Loucy (cell line): Measurements from ENCODE around the gene RICTOR.

Experiments
- H2AFZ ChIP-seq: fragments of 200-600 bp; sonication (generic); 2 replicates; pipeline ENCODE4 v1.6.0; 2016; ENCODE audit warnings: antibody characterized with exemption, mild to moderate bottlenecking, low read length, moderate library complexity
- H3F3A ChIP-seq: fragments of 200-600 bp; 2 replicates; pipeline ENCODE4 v1.6.0; 2016; ENCODE audit warnings: antibody characterized with exemption, low read depth, mild to moderate bottlenecking
- H3K27me3 ChIP-seq: fragments of 200-600 bp; sonication (generic); 2 replicates; pipeline ENCODE4 v1.6.1; 2014; ENCODE audit warnings: low read length, mild to moderate bottlenecking; ENCODE audit not compliant: insufficient read depth, poor library complexity, severe bottlenecking
- H3K36me3 ChIP-seq: fragments of 200-600 bp; sonication (generic); 2 replicates; pipeline ENCODE4 v1.6.1; 2016; ENCODE audit warnings: low read length; ENCODE audit not compliant: insufficient read depth
- H3K4me1 ChIP-seq: fragments of 200-600 bp; sonication (generic); 2 replicates; pipeline ENCODE4 v1.5.1; 2014; ENCODE audit warnings: low read length, mild to moderate bottlenecking; ENCODE audit not compliant: insufficient read depth, poor library complexity, severe bottlenecking
- H3K4me2 ChIP-seq: fragments of 200-600 bp; sonication (generic); 2 replicates; pipeline ENCODE4 v1.6.0; 2014; ENCODE audit warnings: antibody characterized with exemption, low read length, low read depth, mild to moderate bottlenecking; ENCODE audit not compliant: poor library complexity, severe bottlenecking
- H3K4me3 ChIP-seq: fragments of 200-600 bp; sonication (generic); 2 replicates; pipeline ENCODE4 v1.5.1; 2014; ENCODE audit warnings: low read length, mild to moderate bottlenecking, mixed read lengths; ENCODE audit not compliant: poor library complexity, severe bottlenecking
- H3K79me2 ChIP-seq: fragments of 200-600 bp; sonication (generic); 2 replicates; pipeline ENCODE4 v1.6.1; 2014; ENCODE audit warnings: low read length; ENCODE audit not compliant: insufficient read depth
- H3K9ac ChIP-seq: fragments of 200-600 bp; sonication (generic); 2 replicates; pipeline ENCODE4 v1.6.0; 2014; ENCODE audit warnings: mild to moderate bottlenecking, low read depth, low read length, moderate library complexity; ENCODE audit not compliant: poor library complexity, severe bottlenecking
- H3K9me2 ChIP-seq: fragments of 200-600 bp; sonication (generic); replicated peaks from 2 replicates; pipeline ENCODE4 v1.6.1; 2016; ENCODE audit warnings: low read depth, low read length, mixed read lengths
- H3K9me3 ChIP-seq: fragments of 200-600 bp; sonication (generic); 2 replicates; pipeline ENCODE4 v1.6.1; 2014; ENCODE audit warnings: mild to moderate bottlenecking, antibody characterized with exemption, low read length, low read depth; ENCODE audit not compliant: insufficient read depth
- H4K20me1 ChIP-seq: fragments of 200-600 bp; sonication (generic); 2 replicates; pipeline ENCODE4 v1.6.0; 2014; ENCODE audit warnings: antibody characterized with exemption, low read length, mild to moderate bottlenecking; ENCODE audit not compliant: insufficient read depth, poor library complexity, severe bottlenecking
- CTCF ChIP-seq: fragments of 200-600 bp; sonication (generic); conservative IDR thresholded peaks from 2 replicates; pipeline ENCODE4 v1.5.1; 2014; ENCODE audit warnings: mild to moderate bottlenecking, antibody characterized with exemption, low read length
- EZH2phosphoT487 ChIP-seq: fragments of 200-600 bp; IDR thresholded peaks from 2 replicates; pipeline ENCODE4 v1.6.1; 2018; ENCODE audit warnings: antibody characterized with exemption, mild to moderate bottlenecking, moderate library complexity, borderline replicate concordance

The RICTOR gene

GRCh38 chr5:39019254-39019653 is 54.9 kb downstream of the RICTOR start:
- H3F3A ChIP-seq, result no peaks in the 10 kb centered on the region
- H3K79me2 ChIP-seq, result peaks cover 57% of the 10 kb centered on the region
- H3K4me3 ChIP-seq, result no peak overlapping the region
- TF ChIP-seq CTCF (no peak), EZH2phosphoT487 (no peak)
- H3K27me3 ChIP-seq, result no peaks in the 10 kb centered on the region
- H3K9me3 ChIP-seq, result no peaks in the 10 kb centered on the region
- no peak overlapping the region for H3K4me2 ChIP-seq
- peaks cover 33% of the 10 kb centered on the region; the same call in 1 of the 2 replicates for H3K36me3 ChIP-seq
- H3K9ac ChIP-seq, result no peak overlapping the region
- no peak overlapping the region for H2AFZ ChIP-seq
- H4K20me1 ChIP-seq, result peaks cover 60% of the 10 kb centered on the region
- peaks cover 8% of the 10 kb centered on the region for H3K4me1 ChIP-seq
- no peaks in the 10 kb centered on the region for H3K9me2 ChIP-seq

- peaks cover 5% of the 10 kb centered on the region for H3K9me3 ChIP-seq
Measured at GRCh38 chr5:39017504-39017903, 56.7 kb downstream of the RICTOR start.

GRCh38 chr5:39016587-39017275 is 57.5 kb downstream of the RICTOR start:
- TF ChIP-seq EZH2phosphoT487, result no peak
- TF ChIP-seq CTCF, result no peak
- Histone ChIP-seq H3K4me1 (peaks cover 7% of the 10 kb centered on the region), H4K20me1 (peaks cover 36% of the 10 kb centered on the region), H3K9me3 (peaks cover 12% of the 10 kb centered on the region), H3K4me3 (no peak overlapping the region), H3K9me2 (no peaks in the 10 kb centered on the region), H3K79me2 (peaks cover 47% of the 10 kb centered on the region), H3K4me2 (no peak overlapping the region), H3K27me3 (no peaks in the 10 kb centered on the region), H3K9ac (no peak overlapping the region), H3K36me3 (peaks cover 56% of the 10 kb centered on the region), H3F3A (no peaks in the 10 kb centered on the region), H2AFZ (no peak overlapping the region)

More at GRCh38 chr5:39017504-39017903, 56.7 kb downstream of the RICTOR start:
- Histone ChIP-seq H3K9ac (no peak overlapping the region), H3K79me2 (peaks cover 54% of the 10 kb centered on the region), H3F3A (no peaks in the 10 kb centered on the region), H3K4me2 (no peak overlapping the region), H3K9me2 (no peaks in the 10 kb centered on the region), H4K20me1 (peaks cover 43% of the 10 kb centered on the region), H3K27me3 (no peaks in the 10 kb centered on the region), H3K4me1 (peaks cover 8% of the 10 kb centered on the region), H2AFZ (no peak overlapping the region), H3K36me3 (peaks cover 49% of the 10 kb centered on the region), H3K4me3 (no peak overlapping the region)
- TF ChIP-seq EZH2phosphoT487 (no peak), CTCF (no peak)
